Epithelial cell of proximal tubule (primary cell): ENCODE measurements around the gene TUBGCP3. TPM values are rescaled to one million over a fixed set of nuclear protein-coding genes. Genes with fewer than 3 reads are reported as not detected.
"Not testable (repeated sequence)": the region's sequence is repeated elsewhere in the genome, so short reads cannot be mapped to it uniquely, and the experiment has no call there.

Source experiments
- DNase-seq: peaks from one replicate; pipeline ENCODE4 v3.0.0-alpha.2; 2011; ENCODE audit warnings: low read depth
- H3K4me3 ChIP-seq: 2 replicates; pipeline ENCODE4 v1.5.1; 2011; ENCODE audit warnings: low read depth, mild to moderate bottlenecking, low read length
- CTCF ChIP-seq: conservative IDR thresholded peaks from 2 replicates; pipeline ENCODE4 v1.5.1; 2012; ENCODE audit warnings: low read depth, mild to moderate bottlenecking, low read length
- total RNA-seq: library from RNA; depleted of rRNA; stranded (reverse); fragments of >200 nt; gene quantifications from 2 replicates; pipeline ENCODE4 v1.2.3, GENCODE V29; 2015

The TUBGCP3 gene
- total RNA-seq: 16.1 and 16.4 TPM in 2 replicates

- no peak for DNase-seq
- H3K4me3 ChIP-seq: peak within 1 kb of the TSS; percentile 89
- no peak for TF ChIP-seq CTCF
Observed at GRCh38 chr13:112587764-112588489, at the start of gene TUBGCP3. TUBGCP3 (minus strand) TSS chr13:112588153; CDS start chr13:112587980, 173 bp downstream.

GRCh38 chr13:112637017-112637801 lies 49.3 kb upstream of the TUBGCP3 start:
- no peak for TF ChIP-seq CTCF
- DNase-seq: no peak
- H3K4me3 ChIP-seq: no peak overlapping the region

- no peak overlapping the region for H3K4me3 ChIP-seq
- no peak for DNase-seq
- TF ChIP-seq CTCF: no peak
Observed at GRCh38 chr13:112636401-112636975, 48.5 kb upstream of the TUBGCP3 start.

- no peak overlapping the region for H3K4me3 ChIP-seq
- no peak for DNase-seq
- TF ChIP-seq CTCF: no peak
Observed at GRCh38 chr13:112635323-112635722, 47.4 kb upstream of the TUBGCP3 start.

GRCh38 chr13:112634102-112634501 lies 46.1 kb upstream of the TUBGCP3 start:
- TF ChIP-seq CTCF: no peak
- DNase-seq: no peak
- H3K4me3 ChIP-seq: no peak overlapping the region

- not testable (repeated sequence) for DNase-seq, H3K4me3 ChIP-seq
Observed at GRCh38 chr13:112630226-112630625, 42.3 kb upstream of the TUBGCP3 start.

GRCh38 chr13:112629161-112629560 lies 41.2 kb upstream of the TUBGCP3 start:
- no peak for TF ChIP-seq CTCF

GRCh38 chr13:112627613-112628012 lies 39.7 kb upstream of the TUBGCP3 start:
- H3K4me3 ChIP-seq: not testable (repeated sequence)

More at GRCh38 chr13:112629161-112629560, 41.2 kb upstream of the TUBGCP3 start:
- DNase-seq: no peak
- H3K4me3 ChIP-seq: no peak overlapping the region

More at GRCh38 chr13:112627613-112628012, 39.7 kb upstream of the TUBGCP3 start:
- DNase-seq: not testable (repeated sequence)
